ENCODE measurements around the gene INTS1. TPM values are rescaled to one million over a fixed set of nuclear protein-coding genes. Genes with fewer than 3 reads are reported as not detected.
"Not testable (repeated sequence)": the region's sequence is repeated elsewhere in the genome, so short reads cannot be mapped to it uniquely, and the experiment has no call there.

INTS1 gene
- total RNA-seq, 1 donor: 26.0 TPM

DNA sequence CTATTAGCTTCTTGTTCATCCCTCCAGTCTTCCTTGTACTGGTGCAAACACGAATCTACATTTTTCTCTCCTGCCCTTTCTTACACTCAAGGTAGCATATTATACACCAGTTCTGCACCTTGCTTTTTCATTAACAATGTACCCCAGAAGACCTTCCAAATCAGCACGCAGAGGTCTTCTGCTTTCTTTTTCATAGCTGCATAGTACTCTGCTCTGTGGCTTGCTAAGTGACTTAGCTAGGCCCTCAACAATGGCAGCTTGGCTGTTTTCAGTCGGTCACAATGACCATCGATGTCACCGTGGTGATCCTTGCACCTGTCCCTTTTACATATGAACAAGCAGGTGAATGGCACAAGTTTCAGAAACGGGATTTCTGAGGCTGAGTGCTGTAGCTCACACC is 21.2 kb upstream of the INTS1 start:
- Histone ChIP-seq H3K27me3 (ENCODE audit: insufficient read depth, low read length) (no peaks in the 10 kb centered on the region), H3K9me3 (ENCODE audit: low read depth, low read length) (no peaks in the 10 kb centered on the region), H3K4me1 (ENCODE audit: insufficient read depth, low read length) (peaks cover 11% of the 10 kb centered on the region), H3K4me3 (ENCODE audit: low read length) (no peak overlapping the region)

DNA sequence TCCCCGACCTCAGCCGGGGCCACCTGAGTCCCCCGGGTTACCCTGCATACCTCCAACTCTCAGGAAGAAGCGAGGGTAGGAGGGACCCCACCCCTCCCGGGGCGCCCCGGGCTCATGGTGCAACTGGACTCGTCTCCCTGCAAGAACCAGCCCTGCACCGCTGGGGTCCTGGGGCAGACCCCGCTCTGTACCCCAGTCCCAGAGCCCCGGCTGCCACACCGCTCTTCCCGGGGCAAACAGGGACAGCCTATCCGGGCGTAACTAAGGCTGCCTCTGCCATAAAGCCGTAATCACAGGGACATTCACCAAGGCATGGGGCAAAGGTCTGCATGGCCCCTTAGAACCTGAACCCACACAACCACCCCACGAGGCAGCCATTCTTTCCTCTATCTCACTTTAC is 19.7 kb upstream of the INTS1 start:
- H3K4me1 ChIP-seq (ENCODE audit: insufficient read depth, low read length): peaks cover 4% of the 10 kb centered on the region
- no peak overlapping the region for H3K4me3 ChIP-seq (ENCODE audit: low read length)
- H3K9me3 ChIP-seq (ENCODE audit: low read depth, low read length): no peaks in the 10 kb centered on the region
- no peaks in the 10 kb centered on the region for H3K27me3 ChIP-seq (ENCODE audit: insufficient read depth, low read length)

DNA sequence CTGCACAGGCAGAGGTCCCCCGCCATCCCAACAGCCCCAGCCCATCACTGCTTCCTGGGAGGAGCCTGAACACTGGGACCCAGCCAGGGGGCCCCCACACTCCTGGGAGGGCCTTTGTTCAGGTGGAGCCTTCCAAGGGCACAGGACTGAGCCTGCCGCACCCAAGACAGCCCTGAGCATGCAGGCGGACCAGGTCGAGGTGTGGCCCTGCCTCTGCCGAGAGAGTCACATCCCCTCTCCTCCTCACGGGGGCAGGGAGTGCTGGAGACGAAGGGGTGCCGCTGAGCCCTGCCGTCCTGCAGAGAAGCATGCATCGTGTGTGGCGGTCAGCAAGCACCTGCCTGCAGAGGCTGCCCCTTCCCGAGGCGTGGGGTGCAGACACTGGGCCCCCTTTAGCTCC is 19.0 kb upstream of the INTS1 start:
- Histone ChIP-seq H3K27me3 (ENCODE audit: insufficient read depth, low read length) (no peaks in the 10 kb centered on the region), H3K4me3 (ENCODE audit: low read length) (no peak overlapping the region), H3K9me3 (ENCODE audit: low read depth, low read length) (no peaks in the 10 kb centered on the region), H3K4me1 (ENCODE audit: insufficient read depth, low read length) (peaks cover 4% of the 10 kb centered on the region)

DNA sequence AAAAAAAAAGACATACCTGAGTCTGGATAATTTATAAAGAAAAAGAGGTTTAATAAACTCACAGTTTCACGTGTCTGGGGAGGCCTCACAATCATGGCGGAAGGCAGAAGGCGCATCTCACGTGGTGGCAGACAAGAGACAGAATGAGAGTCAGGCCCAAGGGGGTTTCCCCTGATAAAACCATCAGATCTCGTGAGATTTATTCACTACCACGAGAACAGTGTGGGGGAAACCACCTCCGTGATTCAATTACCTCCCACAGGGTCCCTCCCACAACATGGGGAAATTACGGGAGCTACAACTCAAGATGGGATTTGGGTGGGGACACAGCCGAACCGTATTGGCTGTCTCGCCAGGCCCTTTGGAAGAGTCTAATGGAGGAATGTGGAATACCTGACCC is 17.3 kb upstream of the INTS1 start:
- Histone ChIP-seq H3K4me1 (ENCODE audit: insufficient read depth, low read length) (peaks cover 1% of the 10 kb centered on the region), H3K9me3 (ENCODE audit: low read depth, low read length) (no peaks in the 10 kb centered on the region), H3K4me3 (ENCODE audit: low read length) (no peak overlapping the region), H3K27me3 (ENCODE audit: insufficient read depth, low read length) (no peaks in the 10 kb centered on the region)

DNA sequence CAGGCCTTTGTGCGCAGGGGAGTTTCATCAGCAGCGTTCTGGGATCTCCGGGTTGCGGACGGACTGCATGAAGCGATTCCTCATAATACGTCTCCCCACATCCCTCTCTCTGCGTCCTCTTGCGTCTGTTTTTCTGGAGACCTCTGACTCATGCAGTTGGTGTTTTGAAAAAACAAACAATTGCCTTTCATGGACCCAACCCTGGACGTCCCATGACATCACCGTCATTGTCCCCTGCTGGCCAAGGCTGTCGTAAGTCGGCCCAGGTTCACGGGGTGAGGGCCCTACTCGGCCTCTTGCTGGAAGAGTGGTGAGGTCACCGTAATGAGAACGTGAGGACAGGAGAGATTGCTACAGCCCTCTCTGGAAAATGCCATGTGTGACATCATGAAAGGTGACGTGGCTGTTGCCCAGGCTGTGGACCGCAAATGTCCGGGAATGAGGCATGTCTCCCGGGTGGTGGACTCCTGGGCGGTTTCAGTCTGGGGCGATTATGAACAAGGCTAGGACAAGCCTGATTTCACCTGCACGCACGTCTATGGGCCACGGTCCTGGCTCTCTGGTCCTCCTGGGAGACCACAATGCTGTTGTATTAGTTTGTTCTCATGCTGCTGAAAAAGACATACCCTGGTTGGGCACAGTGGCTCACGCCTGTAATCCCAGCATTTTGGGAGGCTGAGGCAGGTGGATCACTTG is 16.5 kb upstream of the INTS1 start:
- Histone ChIP-seq H3K4me3 (ENCODE audit: low read length) (no peak overlapping the region), H3K27me3 (ENCODE audit: insufficient read depth, low read length) (no peaks in the 10 kb centered on the region), H3K4me1 (ENCODE audit: insufficient read depth, low read length) (no peaks in the 10 kb centered on the region), H3K9me3 (ENCODE audit: low read depth, low read length) (no peaks in the 10 kb centered on the region)

DNA sequence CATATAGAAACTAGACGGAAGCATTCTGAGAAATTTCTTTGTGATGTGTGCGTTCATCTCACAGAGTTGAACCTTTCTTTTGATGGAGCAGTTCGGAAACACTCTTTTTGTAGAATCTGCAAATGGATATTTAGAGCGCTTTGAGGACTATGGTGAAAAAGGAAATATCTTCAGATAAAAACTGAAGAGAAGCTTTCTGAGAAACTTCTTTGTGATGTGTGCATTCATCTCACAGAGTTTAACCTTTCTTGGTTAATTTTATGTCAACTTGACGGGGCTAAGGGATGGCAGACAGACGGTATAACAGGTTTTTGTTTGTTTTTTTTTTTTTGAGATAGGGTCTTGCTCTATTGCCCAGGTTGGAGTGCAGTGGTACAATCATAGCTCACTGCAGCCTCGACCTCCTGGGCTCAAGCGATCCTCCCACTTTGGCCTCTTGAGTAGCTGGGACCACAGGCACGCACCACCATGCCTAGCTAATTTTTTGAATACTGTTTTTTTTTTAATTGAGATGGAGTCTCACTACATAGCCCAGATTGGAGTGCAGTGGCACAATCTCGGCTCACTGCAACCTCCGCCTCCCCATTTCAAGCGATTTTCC is 15.2 kb upstream of the INTS1 start:
- H3K4me3 ChIP-seq (ENCODE audit: low read length); H3K4me1 ChIP-seq (ENCODE audit: insufficient read depth, low read length); H3K9me3 ChIP-seq (ENCODE audit: low read depth, low read length); H3K27me3 ChIP-seq (ENCODE audit: insufficient read depth, low read length): not testable (repeated sequence)

DNA sequence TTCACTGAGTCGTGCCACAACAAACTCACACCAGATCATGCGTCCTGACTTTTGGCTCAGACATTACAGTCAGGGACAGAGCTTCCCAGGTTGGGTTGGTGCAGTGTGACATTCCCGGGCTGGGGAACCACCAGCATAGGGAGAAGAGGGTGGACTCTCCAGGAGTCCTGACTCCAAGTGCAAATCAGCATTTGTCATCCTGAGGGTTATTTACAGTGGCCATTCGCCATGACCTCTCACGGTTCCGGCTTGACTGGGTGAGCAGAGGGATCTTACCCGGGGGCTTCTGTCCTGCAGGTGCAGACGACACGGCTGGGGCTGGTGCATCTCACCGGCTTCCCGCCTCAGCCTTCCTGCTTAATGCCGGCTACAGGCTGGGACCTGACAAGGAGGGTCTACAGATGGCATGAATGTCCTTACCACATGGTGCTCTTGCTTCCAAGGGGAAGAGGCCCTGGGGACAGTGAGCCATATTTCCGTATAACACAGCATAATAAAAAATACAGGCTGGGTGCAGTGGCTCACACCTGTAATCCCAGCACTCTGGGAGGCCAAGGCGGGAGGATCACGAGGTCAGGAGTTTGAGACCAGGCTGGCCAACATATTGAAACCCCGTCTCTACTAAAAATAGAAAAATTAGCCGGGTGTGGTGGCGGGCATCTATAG is 12.5 kb upstream of the INTS1 start:
- no peaks in the 10 kb centered on the region for H3K9me3 ChIP-seq (ENCODE audit: low read depth, low read length)
- no peaks in the 10 kb centered on the region for H3K27me3 ChIP-seq (ENCODE audit: insufficient read depth, low read length)
- H3K4me3 ChIP-seq (ENCODE audit: low read length): no peak overlapping the region
- H3K4me1 ChIP-seq (ENCODE audit: insufficient read depth, low read length): peaks cover 28% of the 10 kb centered on the region

DNA sequence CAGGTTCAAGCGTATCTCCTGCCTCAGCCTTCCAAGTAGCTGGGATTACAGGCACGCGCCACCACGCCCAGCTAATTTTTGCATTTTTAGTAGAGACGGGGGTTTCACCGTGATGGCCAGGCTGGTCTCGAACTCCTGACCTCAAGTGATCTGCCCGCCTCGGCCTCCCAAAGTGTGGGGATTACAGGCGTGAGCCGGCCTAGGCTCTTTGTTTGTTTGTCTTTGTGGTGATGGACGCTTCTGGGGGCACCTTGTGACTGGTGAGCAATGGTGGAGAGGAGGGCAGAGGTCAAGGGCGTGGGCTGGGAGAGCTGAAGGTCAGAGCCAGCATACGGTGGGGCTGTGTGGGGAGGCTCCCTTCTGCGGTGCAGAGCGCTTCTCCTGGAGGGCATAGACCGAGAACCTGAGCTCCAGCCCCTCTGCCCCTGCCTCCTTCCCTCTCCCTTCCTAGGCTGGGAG is 11.3 kb upstream of the INTS1 start:
- H3K4me3 ChIP-seq (ENCODE audit: low read length); H3K27me3 ChIP-seq (ENCODE audit: insufficient read depth, low read length); H3K9me3 ChIP-seq (ENCODE audit: low read depth, low read length): not testable (repeated sequence)
- peaks cover 39% of the 10 kb centered on the region for H3K4me1 ChIP-seq (ENCODE audit: insufficient read depth, low read length)

DNA sequence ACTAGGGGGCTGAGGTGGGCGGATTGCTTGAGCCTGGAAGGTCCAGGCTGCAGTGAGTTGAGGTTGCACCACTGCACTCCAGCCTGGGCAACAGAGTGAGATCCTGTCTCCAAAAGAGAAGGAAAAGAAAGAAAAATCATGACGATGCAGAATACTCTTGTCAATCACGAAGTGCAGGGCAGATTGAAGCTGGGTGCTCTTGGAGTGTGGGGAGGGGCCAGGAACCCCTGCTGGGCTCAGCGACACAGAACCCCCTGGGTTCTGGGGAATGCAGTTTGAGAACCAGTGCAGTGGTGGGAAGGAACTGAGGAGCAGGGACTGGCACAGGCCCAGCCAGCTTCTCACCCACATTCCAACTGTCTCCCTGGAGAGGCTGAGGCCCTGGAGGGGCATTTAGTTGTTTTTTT is 10.8 kb upstream of the INTS1 start:
- Histone ChIP-seq H3K27me3 (ENCODE audit: insufficient read depth, low read length) (no peaks in the 10 kb centered on the region), H3K4me1 (ENCODE audit: insufficient read depth, low read length) (peaks cover 42% of the 10 kb centered on the region), H3K4me3 (ENCODE audit: low read length) (no peak overlapping the region), H3K9me3 (ENCODE audit: low read depth, low read length) (no peaks in the 10 kb centered on the region)

DNA sequence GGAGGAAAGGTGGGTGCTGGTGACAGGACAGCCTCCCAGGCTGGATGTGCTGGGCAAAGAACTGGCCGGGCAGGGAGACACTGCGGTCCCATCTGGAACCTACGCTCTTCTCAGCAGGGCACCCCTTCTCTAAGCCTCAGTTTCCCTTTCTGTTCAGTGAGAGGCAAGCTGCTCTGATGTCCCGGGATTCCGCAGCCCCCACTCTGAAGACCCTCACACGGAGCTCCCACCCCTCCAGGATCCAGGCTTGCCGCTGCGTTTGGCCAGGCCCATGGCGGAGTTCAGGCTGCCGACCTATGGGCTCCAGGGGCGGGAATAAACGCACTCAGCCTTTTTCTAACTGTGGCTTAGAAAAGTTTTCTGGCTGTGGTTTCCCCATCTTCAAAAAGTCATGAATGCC is 10.2 kb upstream of the INTS1 start:
- Histone ChIP-seq H3K4me1 (ENCODE audit: insufficient read depth, low read length) (peaks cover 42% of the 10 kb centered on the region), H3K4me3 (ENCODE audit: low read length) (no peak overlapping the region), H3K27me3 (ENCODE audit: insufficient read depth, low read length) (no peaks in the 10 kb centered on the region), H3K9me3 (ENCODE audit: low read depth, low read length) (no peaks in the 10 kb centered on the region)

DNA sequence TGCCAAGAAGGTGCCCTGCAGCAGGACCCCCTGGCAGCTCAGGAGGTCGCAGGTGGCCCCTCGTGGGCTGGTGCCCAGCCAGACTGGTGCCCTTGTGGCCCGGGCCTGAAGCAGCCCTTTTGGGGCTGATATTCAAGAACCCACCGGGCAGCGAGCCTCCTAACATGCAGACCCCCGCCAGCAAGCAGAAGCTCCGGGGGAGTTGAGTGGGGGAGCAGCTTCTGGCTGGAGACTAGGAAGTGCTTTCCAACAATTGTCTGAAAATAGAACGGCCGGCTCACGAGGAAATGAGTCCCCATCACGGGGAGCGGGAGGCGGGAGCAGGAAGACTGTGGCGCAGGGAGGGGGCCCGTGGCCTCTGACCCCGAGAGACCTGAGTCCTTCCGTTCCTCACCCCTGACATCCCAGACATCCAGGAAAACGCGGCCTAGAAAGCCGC is 9.5 kb upstream of the INTS1 start:
- Histone ChIP-seq H3K9me3 (ENCODE audit: low read depth, low read length) (no peaks in the 10 kb centered on the region), H3K27me3 (ENCODE audit: insufficient read depth, low read length) (no peaks in the 10 kb centered on the region), H3K4me3 (ENCODE audit: low read length) (no peak overlapping the region), H3K4me1 (ENCODE audit: insufficient read depth, low read length) (peaks cover 42% of the 10 kb centered on the region)

DNA sequence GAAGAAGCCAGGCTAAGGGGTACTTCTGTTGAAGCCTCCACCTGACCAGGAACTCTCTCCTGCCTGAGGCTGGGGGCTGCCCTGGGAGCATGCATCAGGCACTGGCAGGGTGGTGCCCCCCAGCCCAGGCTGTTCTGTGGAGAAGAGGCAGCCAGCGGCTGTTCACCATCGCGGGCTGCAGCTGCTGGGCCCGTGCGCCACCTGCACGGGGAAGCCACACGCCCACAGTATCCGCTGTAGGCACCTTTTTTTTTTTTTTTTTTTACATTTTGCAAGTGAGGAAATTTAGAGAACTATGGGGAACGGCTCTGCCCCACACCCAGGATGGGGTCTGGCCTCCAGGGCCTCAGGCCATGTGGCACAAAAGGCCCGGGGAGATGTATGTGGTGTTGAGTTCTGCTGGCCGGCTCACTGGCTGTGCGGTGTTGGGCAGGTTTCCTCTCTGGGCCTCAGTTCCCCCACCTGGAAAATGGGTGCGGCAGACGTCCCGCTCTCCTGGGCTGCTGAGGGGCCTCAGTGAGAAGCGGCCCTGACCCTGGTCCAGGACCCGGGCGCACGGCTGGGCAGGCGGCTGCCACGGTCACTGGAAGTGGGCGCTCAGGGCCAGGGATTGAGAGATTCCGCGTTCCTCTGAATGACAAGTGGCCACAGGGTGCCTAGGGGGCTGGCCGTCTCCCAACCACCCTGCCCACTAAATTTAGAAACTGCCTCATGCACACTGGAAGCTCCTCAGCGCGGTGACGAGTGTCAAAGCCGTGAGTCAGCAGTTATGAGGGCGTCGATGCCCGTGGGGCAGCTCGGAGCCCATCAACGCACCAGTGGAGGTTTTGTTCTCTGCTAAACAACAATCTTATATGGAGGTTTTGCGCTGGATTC is 8.8 kb upstream of the INTS1 start:
- Histone ChIP-seq H3K4me3 (ENCODE audit: low read length) (no peak overlapping the region), H3K9me3 (ENCODE audit: low read depth, low read length) (no peaks in the 10 kb centered on the region)

DNA sequence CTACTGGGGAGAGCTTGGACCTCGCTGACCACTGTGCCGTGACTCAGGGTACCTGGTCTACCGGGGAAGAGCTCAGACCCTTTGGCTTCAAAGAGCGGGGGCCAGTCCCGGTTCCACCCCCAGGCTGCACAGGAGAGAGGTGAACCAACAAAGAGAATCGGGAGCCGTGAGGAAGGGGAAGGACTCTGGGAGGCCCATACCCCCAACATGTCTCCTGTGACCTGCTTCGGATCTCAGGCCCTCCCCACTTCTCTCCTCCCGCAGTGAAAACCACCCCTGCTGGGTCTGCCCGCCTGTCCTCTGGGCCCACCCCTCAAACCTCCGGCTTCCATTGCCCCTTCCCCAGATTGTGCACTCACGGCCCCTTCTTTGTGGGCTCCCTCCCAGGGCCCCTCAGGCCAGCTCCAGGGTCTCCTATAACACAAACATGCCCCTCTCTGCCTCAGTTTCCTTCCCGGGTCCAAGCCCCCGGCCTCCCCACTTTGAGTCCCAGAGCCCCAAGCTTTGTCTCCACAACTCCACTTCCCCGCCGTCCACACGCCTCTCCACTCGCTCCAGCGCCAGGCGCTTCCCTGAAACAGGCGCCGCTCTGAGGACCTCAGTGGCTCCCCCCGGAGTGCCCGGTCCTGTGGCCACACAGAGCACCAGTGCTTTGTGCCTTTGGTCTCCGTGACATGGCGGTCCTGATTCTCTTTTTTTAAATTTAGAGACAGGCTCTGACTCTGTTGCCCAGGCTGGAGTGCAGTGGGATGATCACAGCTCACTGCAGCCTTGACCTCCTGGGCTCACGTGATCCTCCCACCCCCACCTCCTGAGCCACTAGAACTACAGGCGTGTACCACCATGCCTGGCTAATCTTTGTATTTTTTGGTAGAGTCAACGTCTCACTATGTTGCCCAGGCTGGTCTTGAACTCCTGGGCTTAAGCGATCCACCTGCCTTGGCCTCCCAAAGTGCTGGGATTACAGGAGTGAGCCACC is 7.5 kb upstream of the INTS1 start:
- Histone ChIP-seq H3K4me1 (ENCODE audit: insufficient read depth, low read length) (peaks cover 51% of the 10 kb centered on the region), H3K9me3 (ENCODE audit: low read depth, low read length) (no peaks in the 10 kb centered on the region), H3K4me3 (ENCODE audit: low read length) (no peak overlapping the region), H3K27me3 (ENCODE audit: insufficient read depth, low read length) (no peaks in the 10 kb centered on the region)

More for the DNA sequence above, 8.8 kb upstream of the INTS1 start:
- Histone ChIP-seq H3K27me3 (ENCODE audit: insufficient read depth, low read length) (no peaks in the 10 kb centered on the region), H3K4me1 (ENCODE audit: insufficient read depth, low read length) (peaks cover 42% of the 10 kb centered on the region)

DNA sequence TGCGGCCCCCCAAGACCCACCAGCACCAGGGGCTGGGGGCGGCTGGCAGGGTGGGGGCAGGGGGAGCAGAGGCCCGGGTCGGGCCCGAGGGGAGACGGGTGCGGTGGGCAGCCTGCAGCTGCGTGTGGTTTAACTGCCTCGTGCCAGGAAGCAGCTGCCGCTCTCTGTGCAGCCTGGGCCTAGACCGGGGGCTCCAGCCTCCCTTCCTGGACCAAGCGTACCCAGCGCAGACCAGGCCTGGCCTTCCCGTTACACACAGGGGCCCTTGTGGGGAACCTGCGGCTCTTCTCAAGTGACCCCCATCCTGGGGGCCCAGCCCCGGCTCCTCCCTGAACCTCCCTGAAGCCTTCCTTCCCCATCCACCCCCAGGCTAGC is 6.6 kb upstream of the INTS1 start:
- Histone ChIP-seq H3K4me1 (ENCODE audit: insufficient read depth, low read length) (peaks cover 58% of the 10 kb centered on the region), H3K27me3 (ENCODE audit: insufficient read depth, low read length) (no peaks in the 10 kb centered on the region), H3K9me3 (ENCODE audit: low read depth, low read length) (no peaks in the 10 kb centered on the region), H3K4me3 (ENCODE audit: low read length) (no peak overlapping the region)
